IPS-15b (cell line): ENCODE measurements around the gene DRAM1.

Source experiments
- H3K27me3 ChIP-seq: one replicate; pipeline ENCODE4 v1.6.1; 2013; ENCODE audit warnings: low read length; ENCODE audit not compliant: control insufficient read depth, insufficient read depth
- H3K36me3 ChIP-seq: one replicate; pipeline ENCODE4 v1.6.1; 2013; ENCODE audit warnings: low read length; ENCODE audit not compliant: control insufficient read depth, insufficient read depth
- H3K4me1 ChIP-seq: one replicate; pipeline ENCODE4 v1.6.1; 2013; ENCODE audit warnings: mild to moderate bottlenecking, low read length; ENCODE audit not compliant: control insufficient read depth, insufficient read depth
- H3K4me3 ChIP-seq: one replicate; pipeline ENCODE4 v1.5.1; 2013; ENCODE audit warnings: low read depth, low read length
- H3K9ac ChIP-seq: one replicate; pipeline ENCODE4 v1.6.1; 2013; ENCODE audit warnings: low read depth, mild to moderate bottlenecking, low read length
- H3K9me3 ChIP-seq: one replicate; pipeline ENCODE4 v1.6.1; 2013; ENCODE audit warnings: mild to moderate bottlenecking, low read length; ENCODE audit not compliant: control insufficient read depth, insufficient read depth

DRAM1 gene

DNA sequence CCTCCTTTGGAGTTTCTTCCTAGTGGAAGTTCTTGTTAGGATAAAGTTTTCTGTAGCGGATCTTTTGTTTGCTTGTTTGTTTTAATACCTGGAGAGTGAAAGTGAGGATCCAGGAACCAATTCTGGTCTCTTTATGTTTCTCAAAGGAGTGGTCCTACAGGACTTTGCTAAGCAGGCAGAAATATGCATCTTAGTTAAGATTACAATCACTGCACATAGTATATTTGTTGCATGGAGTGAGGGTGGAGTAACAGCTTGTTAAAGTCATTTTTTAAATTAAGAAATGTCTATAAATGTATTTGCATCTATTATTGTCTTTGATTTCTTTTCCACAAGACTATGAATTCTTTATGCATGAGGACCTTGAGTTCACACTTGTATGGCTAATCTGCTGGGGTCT, 76.7 kb downstream of the DRAM1 start:
- no peaks in the 10 kb centered on the region for H3K4me1 ChIP-seq
- no peak overlapping the region for H3K4me3 ChIP-seq
- H3K36me3 ChIP-seq = no peaks in the 10 kb centered on the region
- H3K9me3 ChIP-seq = no peaks in the 10 kb centered on the region
- H3K9ac ChIP-seq = no peak overlapping the region
- H3K27me3 ChIP-seq = no peaks in the 10 kb centered on the region

DNA sequence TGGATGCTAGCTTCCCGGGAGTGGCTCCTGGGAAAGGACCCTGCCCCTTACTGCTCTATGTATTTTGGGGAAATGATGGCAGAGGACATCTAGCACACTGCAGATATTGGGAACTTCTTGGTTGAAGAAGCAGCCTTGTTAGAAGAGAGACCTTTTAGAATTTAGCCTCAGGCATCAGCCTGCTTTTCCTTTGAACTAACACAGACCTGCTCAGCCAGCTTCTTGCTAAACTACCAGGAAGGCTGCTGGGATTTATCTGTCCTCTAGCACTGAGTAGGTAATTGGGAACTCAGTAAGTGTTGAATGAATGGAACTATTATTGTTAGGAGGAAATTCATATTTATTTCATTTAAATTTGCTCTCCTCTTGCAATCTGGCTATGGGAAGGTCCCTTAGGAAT, 77.3 kb downstream of the DRAM1 start:
- H3K9me3 ChIP-seq = no peaks in the 10 kb centered on the region
- H3K4me1 ChIP-seq = no peaks in the 10 kb centered on the region
- H3K9ac ChIP-seq = no peak overlapping the region
- no peaks in the 10 kb centered on the region for H3K36me3 ChIP-seq
- no peak overlapping the region for H3K4me3 ChIP-seq
- no peaks in the 10 kb centered on the region for H3K27me3 ChIP-seq

DNA sequence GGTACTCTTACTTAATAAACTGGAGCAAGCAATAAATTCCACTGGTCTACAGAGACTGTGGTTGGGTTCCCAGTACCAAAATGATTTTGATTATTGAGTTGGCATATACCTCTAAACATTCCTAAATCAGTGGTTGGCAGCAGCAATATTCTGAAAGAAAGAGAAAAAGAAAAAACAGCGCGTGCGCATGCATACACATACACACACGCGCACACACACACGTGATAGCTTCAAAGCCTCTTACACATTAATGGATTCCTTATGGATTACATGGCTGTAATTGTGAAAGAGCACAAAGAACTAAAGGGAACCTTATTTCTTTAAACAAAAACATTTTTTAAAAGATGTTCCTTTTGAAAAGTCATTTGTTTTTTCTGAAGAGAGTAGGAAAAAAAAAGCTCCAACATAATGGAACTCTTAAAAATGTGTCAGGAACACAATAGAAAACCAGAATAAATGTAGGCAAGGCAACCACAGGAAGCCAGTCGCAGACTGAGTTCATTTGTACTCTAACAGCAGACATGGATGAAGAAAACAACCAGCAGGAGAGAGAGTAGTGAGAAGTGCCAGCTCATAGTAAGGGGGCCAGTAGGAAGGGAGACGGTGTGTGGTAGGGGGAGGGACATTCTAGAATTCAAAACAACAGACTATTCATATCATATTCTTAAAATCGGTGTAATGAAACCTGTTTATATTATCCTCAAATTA, 80.0 kb downstream of the DRAM1 start:
- Histone ChIP-seq H3K27me3 (no peaks in the 10 kb centered on the region), H3K9ac (no peak overlapping the region), H3K4me1 (no peaks in the 10 kb centered on the region), H3K4me3 (no peak overlapping the region), H3K36me3 (no peaks in the 10 kb centered on the region), H3K9me3 (no peaks in the 10 kb centered on the region)

DNA sequence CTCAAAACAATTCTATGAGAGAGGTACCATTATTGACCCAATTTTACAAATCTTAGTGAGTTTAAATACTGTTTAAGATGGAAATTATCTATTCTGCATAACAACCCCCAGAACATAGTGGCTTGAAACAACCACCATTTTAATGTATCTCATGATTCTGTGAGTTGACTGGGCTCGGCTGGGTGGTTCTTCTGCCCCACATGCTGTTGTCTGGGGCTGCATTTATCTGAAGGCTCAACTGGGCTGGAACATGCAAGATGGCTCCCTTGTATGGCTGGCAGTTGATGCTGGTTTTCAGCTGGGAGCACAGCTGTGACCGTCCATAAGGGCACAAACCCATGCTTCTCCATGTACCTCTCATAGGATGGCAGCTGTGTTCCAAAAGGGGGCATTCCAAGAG, 82.2 kb downstream of the DRAM1 start:
- Histone ChIP-seq H3K9ac (no peak overlapping the region), H3K9me3 (no peaks in the 10 kb centered on the region), H3K36me3 (no peaks in the 10 kb centered on the region), H3K4me3 (no peak overlapping the region), H3K4me1 (no peaks in the 10 kb centered on the region), H3K27me3 (no peaks in the 10 kb centered on the region)

DNA sequence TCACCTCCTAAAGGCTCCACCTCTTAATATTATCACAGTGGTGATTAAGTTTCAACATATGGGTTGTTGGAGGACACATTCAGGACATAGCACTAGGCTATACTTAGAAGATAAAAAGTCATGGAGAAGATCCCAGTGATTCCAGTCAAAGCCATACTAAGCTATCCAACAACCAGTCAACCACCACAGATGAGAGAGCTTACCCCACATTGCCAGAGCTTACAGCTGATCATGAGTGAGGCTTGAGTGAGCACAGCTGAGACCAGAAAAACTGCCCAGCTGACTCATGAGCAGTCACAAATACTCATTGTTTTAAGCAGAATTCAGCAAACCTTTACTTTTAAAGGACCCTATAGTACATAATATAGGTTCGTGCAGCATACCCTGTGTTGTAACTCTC, 85.1 kb downstream of the DRAM1 start:
- Histone ChIP-seq H3K4me1 (no peaks in the 10 kb centered on the region), H3K4me3 (no peak overlapping the region), H3K36me3 (no peaks in the 10 kb centered on the region), H3K9ac (no peak overlapping the region), H3K9me3 (no peaks in the 10 kb centered on the region), H3K27me3 (no peaks in the 10 kb centered on the region)

DNA sequence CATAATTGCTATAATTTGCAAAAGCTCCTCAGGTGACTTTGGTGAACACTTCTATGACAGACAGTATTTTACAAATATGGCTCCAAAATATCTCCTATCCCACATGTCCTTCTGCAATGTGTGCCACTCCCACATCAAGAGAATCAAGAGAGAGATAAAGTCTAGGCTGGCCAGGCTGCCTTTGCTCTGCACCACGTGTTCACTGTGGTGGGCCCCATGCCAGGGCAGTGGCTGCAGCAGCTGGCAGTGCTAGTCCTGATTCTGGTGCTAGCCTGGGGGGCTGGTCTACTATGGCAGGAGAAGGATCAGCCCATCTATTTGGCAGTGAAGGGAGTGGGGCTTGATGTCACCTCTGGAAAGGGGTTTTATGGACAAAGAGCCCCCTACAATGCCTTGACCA, 86.3 kb downstream of the DRAM1 start:
- H3K4me1 ChIP-seq = no peaks in the 10 kb centered on the region
- no peaks in the 10 kb centered on the region for H3K9me3 ChIP-seq
- H3K4me3 ChIP-seq = no peak overlapping the region
- H3K27me3 ChIP-seq = no peaks in the 10 kb centered on the region
- no peak overlapping the region for H3K9ac ChIP-seq
- no peaks in the 10 kb centered on the region for H3K36me3 ChIP-seq

DNA sequence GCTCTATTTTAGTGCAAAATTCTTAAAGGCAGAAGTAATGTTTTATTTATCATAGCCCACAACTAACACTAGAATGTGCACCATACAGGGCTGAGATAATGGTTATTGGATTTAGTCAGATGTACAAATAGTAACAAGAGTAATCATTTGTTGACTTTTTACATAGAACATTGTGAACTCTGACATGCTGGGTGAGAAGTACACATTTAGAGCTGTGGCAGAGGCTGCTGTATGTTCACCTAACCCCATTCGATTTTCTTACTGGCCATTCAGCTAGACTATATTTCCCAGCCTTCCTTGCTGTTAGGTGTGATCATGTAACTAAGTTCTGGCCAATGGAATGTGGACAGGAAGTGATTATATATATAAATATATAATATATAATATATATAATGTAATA, 89.1 kb downstream of the DRAM1 start:
- no peaks in the 10 kb centered on the region for H3K27me3 ChIP-seq
- H3K4me3 ChIP-seq = no peak overlapping the region
- H3K36me3 ChIP-seq = no peaks in the 10 kb centered on the region
- H3K9me3 ChIP-seq = no peaks in the 10 kb centered on the region
- H3K4me1 ChIP-seq = no peaks in the 10 kb centered on the region
- H3K9ac ChIP-seq = no peak overlapping the region

DNA sequence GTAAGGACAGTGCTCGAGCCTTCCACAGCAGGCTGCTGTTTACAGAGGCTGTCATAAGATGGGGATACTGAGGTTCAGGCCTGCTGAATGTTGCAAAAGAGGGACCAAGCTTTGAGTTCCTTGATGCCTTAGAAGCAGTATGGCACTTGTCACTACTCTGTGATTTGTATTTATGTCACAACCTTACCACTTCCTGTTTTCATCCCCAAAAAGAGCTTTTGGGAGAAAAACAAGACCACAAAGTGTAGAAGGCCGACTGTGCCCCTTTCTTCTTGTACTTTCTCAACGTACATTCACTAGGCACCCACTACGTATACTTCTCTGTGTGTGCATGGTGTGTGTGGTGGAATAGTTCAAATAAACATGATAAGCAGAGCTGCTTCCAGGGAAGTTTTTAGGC, 90.1 kb downstream of the DRAM1 start:
- no peaks in the 10 kb centered on the region for H3K36me3 ChIP-seq
- H3K4me1 ChIP-seq = no peaks in the 10 kb centered on the region
- H3K9ac ChIP-seq = no peak overlapping the region
- no peaks in the 10 kb centered on the region for H3K27me3 ChIP-seq
- no peaks in the 10 kb centered on the region for H3K9me3 ChIP-seq
- H3K4me3 ChIP-seq = no peak overlapping the region

DNA sequence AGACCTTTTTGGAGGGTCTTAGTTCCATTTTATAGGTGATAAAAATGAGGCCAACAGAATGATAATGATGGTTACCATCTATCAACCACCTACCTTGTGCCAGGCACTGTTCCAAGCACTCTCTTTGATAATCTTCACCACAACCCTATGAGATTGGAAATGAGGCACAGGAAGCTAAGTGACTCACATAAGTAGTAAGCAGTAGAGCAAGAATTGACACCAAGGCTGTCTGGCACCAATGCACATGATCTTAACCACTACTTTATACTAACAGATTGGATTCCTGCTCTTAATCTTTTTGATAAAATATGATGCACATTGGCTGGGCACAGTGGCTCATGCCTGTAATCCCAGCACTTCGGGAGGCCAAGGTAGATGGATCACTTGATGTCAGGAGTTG, 91.4 kb downstream of the DRAM1 start:
- Histone ChIP-seq H3K9me3 (no peaks in the 10 kb centered on the region), H3K36me3 (no peaks in the 10 kb centered on the region), H3K9ac (no peak overlapping the region), H3K4me3 (no peak overlapping the region), H3K4me1 (no peaks in the 10 kb centered on the region), H3K27me3 (no peaks in the 10 kb centered on the region)
